HepG2 (cell line): ENCODE data around the gene ATP10A. TPM values are rescaled to one million over a fixed set of nuclear protein-coding genes. Genes with fewer than 3 reads are reported as not detected.

Experiments
- KLF12 ChIP-seq: sonication (generic); formaldehyde crosslinking; IDR thresholded peaks from 2 replicates; pipeline ENCODE4 v1.4.0; 2020; ENCODE audit warnings: missing genetic modification reagents, borderline replicate concordance
- NFAT5 ChIP-seq: sonication (generic); formaldehyde crosslinking; IDR thresholded peaks from 2 replicates; pipeline ENCODE4 v1.4.0; 2020; ENCODE audit warnings: missing genetic modification reagents
- REST ChIP-seq, 2 experiments: IDR thresholded peaks; 2 replicates each; pipeline ENCODE4 v1.6.1; 2011 to 2012; ENCODE audit warnings: low read length in 2 of 2, borderline replicate concordance in 1 of 2, low read depth in 1 of 2, mild to moderate bottlenecking in 1 of 2, moderate library complexity in 1 of 2
- THAP9 ChIP-seq: sonication (generic); formaldehyde crosslinking; IDR thresholded peaks from 2 replicates; pipeline ENCODE4; 2020; ENCODE audit warnings: missing genetic modification reagents, mild to moderate bottlenecking, borderline replicate concordance
- ZBTB20 ChIP-seq: sonication (generic); formaldehyde crosslinking; IDR thresholded peaks from 2 replicates; pipeline ENCODE4 v1.8.1; 2023; ENCODE audit warnings: missing genetic modification reagents, low read depth, mild to moderate bottlenecking, borderline replicate concordance
- ZNF616 ChIP-seq: sonication (generic); formaldehyde crosslinking; IDR thresholded peaks from 2 replicates; pipeline ENCODE4 v1.5.0; 2020; ENCODE audit warnings: low read depth, mild to moderate bottlenecking, missing genetic modification reagents
- ZSCAN21 ChIP-seq: sonication (generic); formaldehyde crosslinking; IDR thresholded peaks from 2 replicates; pipeline ENCODE4 v1.8.0; 2022; ENCODE audit warnings: mild to moderate bottlenecking, missing genetic modification reagents, moderate library complexity, borderline replicate concordance
- polyA plus RNA-seq, 8 experiments: library from polyadenylated mRNA; depleted of rRNA in 3 of 8; stranded (reverse) in 7 of 8; unstranded in 1 of 8; fragments of >200 nt; fragmentation: Illumina TruSeq in 4 of 8; extraction: Trizol in 4 of 8; gene quantifications; 2 replicates each; pipeline versions ENCODE4 v1.2.1 to v1.2.3, GENCODE V29; 2011 to 2016; ENCODE audit warnings: low read depth in 4 of 8, missing spikeins in 1 of 8, mixed read lengths in 1 of 8; ENCODE audit not compliant: insufficient read depth in 1 of 8
- total RNA-seq, 5 experiments: library from RNA; depleted of rRNA; stranded (reverse); fragments of >200 nt; fragmentation: Illumina TruSeq; extraction: Trizol; gene quantifications; 2 replicates each; pipeline ENCODE4 v1.2.3, GENCODE V29; 2016; ENCODE audit warnings: low read depth in 1 of 5

Gene ATP10A
- total and polyA plus RNA-seq, 2 of the 13 experiments (the other 11 are each of a cell fraction or from before 2014, with no cell fraction given), result 0.58 to 4.2 TPM

GRCh38 chr15:25735550-25736384 lies 127.4 kb downstream of the ATP10A start (continued):
- no peak for TF ChIP-seq REST (IDR thresholded peaks at IDR 0.05; ENCODE audit: borderline replicate concordance in 1 of 2, low read depth in 1 of 2, low read length in 2 of 2)
- no peak for TF ChIP-seq KLF12
- no peak for TF ChIP-seq ZNF616
- no peak for TF ChIP-seq ZBTB20 (CRISPR knock-in tag)
- TF ChIP-seq NFAT5, result no peak
- no peak for TF ChIP-seq THAP9 (CRISPR knock-in tag)
- TF ChIP-seq ZSCAN21 (CRISPR knock-in tag), result no peak
- TF ChIP-seq, all 625 proteins: peak for 0
